KMS-11 (cell line): ENCODE results near the gene RPTOR.

ENCODE experiments used
- H2AFZ ChIP-seq: fragments of 200-600 bp; sonication (generic); 2 replicates; pipeline ENCODE4 v1.6.1; 2016; ENCODE audit warnings: antibody characterized with exemption, mixed run types, low read depth
- H3K27ac ChIP-seq: fragments of 200-600 bp; sonication (generic); 2 replicates; pipeline ENCODE4 v1.6.1; 2016; ENCODE audit warnings: mild to moderate bottlenecking, mixed run types
- H3K27me3 ChIP-seq: fragments of 200-600 bp; sonication (generic); 2 replicates; pipeline ENCODE4 v1.6.1; 2017; ENCODE audit warnings: mild to moderate bottlenecking, low read depth, mixed run types, moderate library complexity; ENCODE audit not compliant: insufficient read depth
- H3K36me3 ChIP-seq: fragments of 200-600 bp; sonication (generic); 2 replicates; pipeline ENCODE4 v1.6.1; 2017; ENCODE audit warnings: mild to moderate bottlenecking, mixed run types; ENCODE audit not compliant: insufficient read depth
- H3K4me1 ChIP-seq: fragments of 200-600 bp; sonication (generic); 2 replicates; pipeline ENCODE4 v1.6.1; 2016; ENCODE audit warnings: mild to moderate bottlenecking, low read depth, mixed run types; ENCODE audit not compliant: poor library complexity, severe bottlenecking
- H3K4me2 ChIP-seq: fragments of 200-600 bp; sonication (generic); 2 replicates; pipeline ENCODE4 v1.7.0; 2016; ENCODE audit warnings: mild to moderate bottlenecking, mixed run types
- H3K4me3 ChIP-seq: fragments of 200-600 bp; sonication (generic); IDR thresholded peaks from 2 replicates; pipeline ENCODE4 v1.6.1; 2017; ENCODE audit warnings: low read depth, low read length, mixed read lengths; ENCODE audit not compliant: insufficient read depth
- H3K79me2 ChIP-seq: fragments of 200-600 bp; sonication (generic); 2 replicates; pipeline ENCODE4 v1.6.1; 2016; ENCODE audit warnings: low read depth, mixed run types; ENCODE audit not compliant: insufficient read depth
- H3K9ac ChIP-seq: fragments of 200-600 bp; sonication (generic); 2 replicates; pipeline ENCODE4 v1.6.1; 2016; ENCODE audit warnings: mild to moderate bottlenecking, mixed run types
- H4K20me1 ChIP-seq: fragments of 200-600 bp; sonication (generic); 2 replicates; pipeline ENCODE4 v1.6.1; 2016; ENCODE audit warnings: mild to moderate bottlenecking, mixed run types; ENCODE audit not compliant: insufficient read depth
- CTCF ChIP-seq: fragments of 200-600 bp; sonication (generic); conservative IDR thresholded peaks from 2 replicates; pipeline ENCODE4 v1.6.1; 2017; ENCODE audit warnings: low read depth, mild to moderate bottlenecking, antibody characterized with exemption, low read length, moderate library complexity, mixed read lengths

RPTOR gene

GRCh38 chr17:80950466-80951120 is 406.0 kb downstream of the RPTOR start:
- Histone ChIP-seq H3K4me1 (peaks cover 7% of the 10 kb centered on the region), H3K36me3 (no peaks in the 10 kb centered on the region), H3K4me2 (no peak overlapping the region), H3K27me3 (no peaks in the 10 kb centered on the region), H3K79me2 (no peaks in the 10 kb centered on the region), H4K20me1 (no peaks in the 10 kb centered on the region), H2AFZ (no peak overlapping the region), H3K4me3 (no peak overlapping the region), H3K27ac (no peak overlapping the region), H3K9ac (no peak overlapping the region)
- TF ChIP-seq CTCF: no peak

GRCh38 chr17:80951121-80952090 is 406.8 kb downstream of the RPTOR start:
- no peak overlapping the region for H3K27ac ChIP-seq
- TF ChIP-seq CTCF: no peak
- no peaks in the 10 kb centered on the region for H3K27me3 ChIP-seq
- H3K4me1 ChIP-seq: peaks cover 7% of the 10 kb centered on the region
- H3K79me2 ChIP-seq: no peaks in the 10 kb centered on the region
- H3K4me3 ChIP-seq: no peak overlapping the region
- H2AFZ ChIP-seq: no peak overlapping the region
- H3K9ac ChIP-seq: no peak overlapping the region
- no peaks in the 10 kb centered on the region for H4K20me1 ChIP-seq
- H3K36me3 ChIP-seq: no peaks in the 10 kb centered on the region
- H3K4me2 ChIP-seq: no peak overlapping the region

- Histone ChIP-seq H3K4me1 (no peaks in the 10 kb centered on the region), H3K27me3 (no peaks in the 10 kb centered on the region), H3K79me2 (no peaks in the 10 kb centered on the region), H4K20me1 (no peaks in the 10 kb centered on the region), H3K4me3 (no peak overlapping the region), H3K36me3 (no peaks in the 10 kb centered on the region), H3K9ac (no peak overlapping the region), H2AFZ (no peak overlapping the region), H3K4me2 (no peak overlapping the region), H3K27ac (no peak overlapping the region)
- no peak for TF ChIP-seq CTCF
Measured at GRCh38 chr17:80952291-80952690, 407.7 kb downstream of the RPTOR start.

- no peak for TF ChIP-seq CTCF
- no peaks in the 10 kb centered on the region for H3K27me3 ChIP-seq
- H3K79me2 ChIP-seq: no peaks in the 10 kb centered on the region
- no peak overlapping the region for H3K4me3 ChIP-seq
- no peak overlapping the region for H2AFZ ChIP-seq
- H4K20me1 ChIP-seq: no peaks in the 10 kb centered on the region
- H3K36me3 ChIP-seq: no peaks in the 10 kb centered on the region
- no peak overlapping the region for H3K4me2 ChIP-seq
- no peaks in the 10 kb centered on the region for H3K4me1 ChIP-seq
- H3K27ac ChIP-seq: no peak overlapping the region
- no peak overlapping the region for H3K9ac ChIP-seq
Measured at GRCh38 chr17:80953471-80954315, 409.1 kb downstream of the RPTOR start.
